CD4-positive, alpha-beta T cell (primary cell): Measurements from ENCODE around the gene P4HA1. TPM values are rescaled to one million over a fixed set of nuclear protein-coding genes. Genes with fewer than 3 reads are reported as not detected.

ENCODE experiments used
- ATAC-seq: fragments of 200-7000 bp; cut with Tn5 transposase; one replicate; pipeline ENCODE4 v1.10.0; 2022; ENCODE audit warnings: mild to moderate bottlenecking; ENCODE audit not compliant: poor library complexity
- CTCF ChIA-PET: fragments of 350-600 bp; sonication (Branson Sonifier 250); formaldehyde crosslinking; loops from one replicate; lab custom pipeline; 2021; ENCODE audit warnings: antibody characterized with exemption, inconsistent platforms; lab: Charles Lee
- POLR2A ChIA-PET: fragments of 350-600 bp; sonication (Branson Sonifier 250); formaldehyde crosslinking; loops from one replicate; lab custom pipeline; 2021; ENCODE audit warnings: antibody characterized with exemption, inconsistent platforms; lab: Charles Lee
- DNase-seq, 14 experiments: peaks; one replicate each; pipeline ENCODE4 v3.0.0-alpha.2; 2013 to 2020; ENCODE audit warnings: mixed read lengths in 2 of 14
- H3K27ac ChIP-seq, 2 donors: one replicate each; pipeline versions ENCODE4 v1.5.1 to v1.7.0; 2013; ENCODE audit warnings: low read length in 2 of 2, low read depth in 1 of 2, mild to moderate bottlenecking in 1 of 2
- H3K27me3 ChIP-seq, 2 experiments: 1 replicate in 1 of 2; 2 replicates in 1 of 2; pipeline versions ENCODE4 v1.6.1 to v1.7.0; 2013; ENCODE audit warnings: low read length in 2 of 2, control low read depth in 1 of 2, mild to moderate bottlenecking in 1 of 2, moderate library complexity in 1 of 2; ENCODE audit not compliant: insufficient read depth in 2 of 2, control insufficient read depth in 1 of 2
- H3K36me3 ChIP-seq: one replicate; pipeline ENCODE4 v1.6.1; 2013; ENCODE audit warnings: low read length, control low read depth; ENCODE audit not compliant: insufficient read depth
- H3K4me1 ChIP-seq: one replicate; pipeline ENCODE4 v1.6.1; 2013; ENCODE audit warnings: low read length, control low read depth; ENCODE audit not compliant: insufficient read depth
- H3K4me3 ChIP-seq: one replicate; pipeline ENCODE4 v1.5.1; 2013; ENCODE audit warnings: mild to moderate bottlenecking, low read length, moderate library complexity
- H3K9me3 ChIP-seq, 2 experiments: 1 replicate in 1 of 2; 2 replicates in 1 of 2; pipeline versions ENCODE4 v1.6.1 to v1.7.0; 2013; ENCODE audit warnings: low read length in 2 of 2, mild to moderate bottlenecking in 2 of 2, control low read depth in 1 of 2, moderate library complexity in 1 of 2; ENCODE audit not compliant: control insufficient read depth in 1 of 2, insufficient read depth in 1 of 2
- H3K27ac Mint-ChIP-seq: one replicate; pipeline ENCODE4 v1.8.0; 2020; ENCODE audit warnings: mixed read lengths
- H3K27me3 Mint-ChIP-seq: one replicate; pipeline ENCODE4 v1.8.0; 2021; ENCODE audit warnings: mixed read lengths
- H3K36me3 Mint-ChIP-seq: one replicate; pipeline ENCODE4 v1.8.0; 2021; ENCODE audit warnings: low read depth, mixed read lengths
- H3K4me1 Mint-ChIP-seq: one replicate; pipeline ENCODE4 v1.8.0; 2021; ENCODE audit warnings: low read depth, mixed read lengths
- H3K4me3 Mint-ChIP-seq: one replicate; pipeline ENCODE4 v1.8.0; 2020; ENCODE audit warnings: mild to moderate bottlenecking, mixed read lengths
- H3K9me3 Mint-ChIP-seq: one replicate; pipeline ENCODE4 v1.8.0; 2020; ENCODE audit warnings: mixed read lengths
- CTCF ChIP-seq: fragments of 200-600 bp; IDR thresholded peaks from one replicate; pipeline ENCODE4 v1.8.0; 2022; ENCODE audit warnings: antibody characterized with exemption, mild to moderate bottlenecking
- intact Hi-C, 2 experiments: fragments of 100-400 bp; cut with DNase I in 1 of 2; cut with micrococcal nuclease in 1 of 2; formaldehyde crosslinking; loops; one replicate each; pipeline versions ENCODE4 v1.15.1 to v1.9.0; 2023 to 2025; cut with DNase I, micrococcal nuclease
- total RNA-seq, 174 experiments: library from RNA in 2 of 174; stranded (reverse) in 2 of 174; gene quantifications; one replicate each; pipeline ENCODE4 v1.2.3 and lab custom pipeline; 2021 to 2026

Gene P4HA1
- total RNA-seq, 2 experiments from 2014 or later: 9.0 to 9.1 TPM

DNA sequence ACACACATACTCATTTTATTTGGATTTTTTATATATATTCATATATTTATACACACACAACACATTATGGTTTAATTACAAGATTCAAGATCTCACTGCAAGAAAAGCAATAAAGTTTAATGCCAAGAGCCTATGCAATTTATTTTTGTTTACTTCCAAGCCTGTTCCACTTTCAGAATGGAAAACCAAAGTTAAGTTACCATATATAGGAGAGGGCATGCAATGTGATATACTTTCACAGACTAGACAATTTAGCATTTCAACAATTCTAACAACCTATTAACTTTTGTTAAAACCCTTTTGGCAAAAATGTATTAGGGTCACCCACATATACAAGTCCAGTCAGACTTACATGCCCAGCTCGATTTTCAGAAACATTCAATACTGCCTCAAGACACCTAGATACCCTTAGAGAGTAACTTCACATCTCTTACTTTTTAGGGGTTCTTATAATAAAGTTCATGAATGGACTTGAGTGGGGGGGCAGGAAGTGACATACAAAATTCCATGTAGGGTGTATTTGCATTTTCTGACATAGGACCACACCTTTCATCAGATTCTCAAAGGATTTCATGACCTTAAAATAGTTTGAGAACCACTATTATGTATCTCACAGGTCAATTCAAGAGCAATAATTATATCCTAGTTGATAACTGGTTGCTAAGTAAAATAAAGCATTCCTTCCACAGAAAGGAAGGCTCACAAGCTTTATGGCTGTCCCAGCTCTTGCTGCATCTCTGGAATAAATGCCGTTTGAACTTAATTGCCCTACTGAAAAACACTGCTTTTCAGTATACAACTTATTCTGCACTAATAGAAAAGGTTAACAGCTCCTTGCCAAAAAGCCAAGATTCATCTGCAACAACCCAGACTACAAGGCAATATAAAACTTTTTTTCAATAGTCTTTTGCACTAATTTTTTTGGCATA, 2.5 kb downstream of the P4HA1 start:
- peak overlapping the region; percentile 94 for H3K4me3 Mint-ChIP-seq
- Histone ChIP-seq H3K27me3 (no peaks in the 10 kb centered on the region), H3K27ac (no peak overlapping the region), H3K36me3 (no peaks in the 10 kb centered on the region), H3K4me1 (peaks cover 7% of the 10 kb centered on the region), H3K9me3 (no peaks in the 10 kb centered on the region), H3K4me3 (no peak overlapping the region)
- ATAC-seq: no peak
- peaks cover 24% of the 10 kb centered on the region for H3K36me3 Mint-ChIP-seq
- H3K4me1 Mint-ChIP-seq: peaks cover 45% of the 10 kb centered on the region
- TF ChIP-seq CTCF: no peak
- DNase-seq: peak in 1 of 14 experiments; percentile 16
- intact Hi-C loops: no loop called here
- ChIA-PET POLR2A (interaction anchor here (1.7 to 4.8 kb wide), 4 partner anchors 7 to 158 kb away, joined by 5 to 41 read pairs (median 16); partner anchors contain the start of genes ECD, FAM149B1 and MRPS16), CTCF (interaction anchor here (1.0 to 4.3 kb wide), 3 partner anchors 14 to 17 kb away, joined by 3 to 28 read pairs (median 3); partner anchors contain the start of gene NUDT13)
- no peaks in the 10 kb centered on the region for H3K27me3 Mint-ChIP-seq
- H3K9me3 Mint-ChIP-seq: no peaks in the 10 kb centered on the region
- H3K27ac Mint-ChIP-seq: peak overlapping the region; percentile 87

DNA sequence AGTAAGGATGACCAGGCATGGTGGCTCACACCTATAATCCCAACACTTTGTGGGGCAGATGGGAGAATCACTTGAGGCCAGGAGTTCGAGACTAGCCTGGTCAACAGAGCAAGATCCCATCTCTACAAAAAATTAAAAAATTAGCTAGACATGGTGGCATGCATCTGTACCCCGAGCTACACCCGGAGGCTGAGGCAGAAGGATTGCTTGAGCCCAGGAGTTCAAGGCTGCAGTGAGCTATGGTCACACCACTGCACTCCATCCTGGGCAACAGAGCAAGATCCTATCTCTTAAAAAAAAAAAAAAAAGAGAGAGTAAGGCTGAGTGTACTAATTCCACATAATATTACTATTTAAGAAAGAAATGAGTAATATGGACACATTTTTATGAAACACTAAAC, 3.8 kb downstream of the P4HA1 start:
- H3K27ac Mint-ChIP-seq: no peak overlapping the region
- DNase-seq: no peak
- H3K9me3 Mint-ChIP-seq: no peaks in the 10 kb centered on the region
- ATAC-seq: no peak
- no peaks in the 10 kb centered on the region for H3K27me3 ChIP-seq
- peaks cover 7% of the 10 kb centered on the region for H3K4me1 ChIP-seq
- CTCF ChIA-PET: no interaction called here
- POLR2A ChIA-PET: interaction anchor here (0.6 to 0.7 kb wide), 2 partner anchors 8 to 24 kb away, joined by 3 read pairs; no protein-coding TSS in a partner anchor
- intact Hi-C loops: no loop called here
- H3K4me3 ChIP-seq: no peak overlapping the region
- no peak for TF ChIP-seq CTCF
- H3K36me3 Mint-ChIP-seq: peaks cover 24% of the 10 kb centered on the region
- H3K4me1 Mint-ChIP-seq: peaks cover 45% of the 10 kb centered on the region
- H3K9me3 ChIP-seq: no peaks in the 10 kb centered on the region
- H3K27me3 Mint-ChIP-seq: no peaks in the 10 kb centered on the region
- H3K27ac ChIP-seq: no peak overlapping the region
- no peaks in the 10 kb centered on the region for H3K36me3 ChIP-seq
- no peak overlapping the region for H3K4me3 Mint-ChIP-seq

GRCh38 chr10:73088304-73088703, 8.4 kb downstream of the P4HA1 start:
- Mint-ChIP-seq H3K9me3 (no peaks in the 10 kb centered on the region), H3K27me3 (no peaks in the 10 kb centered on the region), H3K27ac (no peak overlapping the region), H3K4me1 (peaks cover 16% of the 10 kb centered on the region), H3K36me3 (peaks cover 10% of the 10 kb centered on the region), H3K4me3 (no peak overlapping the region)
- Histone ChIP-seq H3K27me3 (no peaks in the 10 kb centered on the region), H3K27ac (no peak overlapping the region), H3K36me3 (no peaks in the 10 kb centered on the region), H3K4me1 (no peaks in the 10 kb centered on the region), H3K9me3 (no peaks in the 10 kb centered on the region), H3K4me3 (no peak overlapping the region)
- CTCF ChIA-PET: no interaction called here
- POLR2A ChIA-PET: interaction anchor here (3.3 kb wide), 1 partner anchor 8 kb away, joined by 14 read pairs; the partner anchor contains the start of gene P4HA1
- DNase-seq (no peak), ATAC-seq (no peak)
- intact Hi-C loops: no loop called here
- no peak for TF ChIP-seq CTCF
